HEK293T (cell line): Measurements from ENCODE around the gene FBXO34.

Source experiments
- BHLHE40 ChIP-seq: fragments of 450-650 bp; IDR thresholded peaks from 2 replicates; pipeline ENCODE4 v1.6.1; 2016; ENCODE audit warnings: mild to moderate bottlenecking, moderate library complexity, borderline replicate concordance
- CTBP1 ChIP-seq: fragments of 450-650 bp; IDR thresholded peaks from 2 replicates; pipeline ENCODE4 v1.6.1; 2016; ENCODE audit warnings: borderline replicate concordance
- ELF4 ChIP-seq: fragments of 450-650 bp; IDR thresholded peaks from 2 replicates; pipeline ENCODE4 v1.6.1; 2017; ENCODE audit warnings: antibody characterized with exemption
- FOXA1 ChIP-seq: fragments of 450-650 bp; IDR thresholded peaks from 2 replicates; pipeline ENCODE4 v1.6.1; 2016; ENCODE audit warnings: mild to moderate bottlenecking
- FOXM1 ChIP-seq: fragments of 450-650 bp; IDR thresholded peaks from 2 replicates; pipeline ENCODE4 v1.6.1; 2017; ENCODE audit warnings: mild to moderate bottlenecking, borderline replicate concordance
- HDGF ChIP-seq: fragments of 450-650 bp; IDR thresholded peaks from 2 replicates; pipeline ENCODE4 v1.6.1; 2017; ENCODE audit warnings: antibody characterized with exemption, borderline replicate concordance
- L3MBTL2 ChIP-seq: fragments of 450-650 bp; conservative IDR thresholded peaks from 2 replicates; pipeline ENCODE4 v1.6.1; 2016; ENCODE audit warnings: mild to moderate bottlenecking
- SP1 ChIP-seq: fragments of 450-650 bp; IDR thresholded peaks from 2 replicates; pipeline ENCODE4 v1.6.1; 2017
- SUZ12 ChIP-seq: fragments of 450-650 bp; IDR thresholded peaks from 2 replicates; pipeline ENCODE4 v1.6.1; 2016; ENCODE audit warnings: mild to moderate bottlenecking
- TARDBP ChIP-seq: fragments of 450-650 bp; IDR thresholded peaks from 2 replicates; pipeline ENCODE4 v1.6.1; 2016
- ZNF384 ChIP-seq: fragments of 450-650 bp; IDR thresholded peaks from 2 replicates; pipeline ENCODE4 v1.6.1; 2016

DNA sequence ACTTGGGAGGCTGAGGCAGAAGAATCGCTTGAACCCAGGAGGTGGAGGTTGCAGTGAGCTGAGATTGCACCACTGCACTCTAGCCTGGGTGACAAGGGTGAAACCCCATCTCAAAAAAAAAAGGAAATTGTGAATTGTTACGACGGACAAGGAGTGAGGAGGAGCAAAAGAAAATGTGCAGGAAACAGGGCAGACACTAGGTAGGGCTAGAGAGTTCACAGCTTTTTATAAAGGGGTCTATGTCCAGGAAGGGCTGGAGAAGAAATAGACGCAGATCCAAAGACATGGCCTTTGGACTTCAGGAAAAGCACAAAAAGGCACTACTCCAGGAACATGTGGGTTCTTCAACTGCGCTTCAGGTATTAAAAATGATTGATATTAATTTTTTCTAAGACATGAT lies 106.0 kb downstream of the FBXO34 start:
- TF ChIP-seq BHLHE40 (no peak), SUZ12 (no peak), HDGF (no peak), TARDBP (no peak), L3MBTL2 (no peak), ZNF384 (no peak), CTBP1 (no peak), ELF4 (no peak), FOXA1 (no peak), SP1 (no peak), FOXM1 (no peak)
